Tibial artery (tissue), 4 donors: ENCODE measurements around the gene CPEB4.

Experiments
- DNase-seq, 2 donors: peaks; one replicate each; pipeline ENCODE4 v3.0.0-alpha.2; 2019
- H3K27ac ChIP-seq, 2 donors: fragments of 200-600 bp; sonication (generic) in 1 of 2; 1 replicate in 1 of 2; 2 replicates in 1 of 2; pipeline ENCODE4 v1.5.1; 2018 to 2019; ENCODE audit warnings: mild to moderate bottlenecking in 1 of 2
- H3K27me3 ChIP-seq, 2 donors: fragments of 200-600 bp; sonication (generic) in 1 of 2; one replicate each; pipeline versions ENCODE4 v1.5.1 to v1.6.0; 2016 to 2019
- H3K36me3 ChIP-seq, 3 donors: fragments of 200-600 bp; sonication (generic) in 2 of 3; one replicate each; pipeline ENCODE4 v1.5.1; 2016 to 2019; ENCODE audit warnings: mild to moderate bottlenecking in 2 of 3
- H3K4me1 ChIP-seq, 4 donors: fragments of 200-600 bp; sonication (generic) in 2 of 4; 1 replicate in 3 of 4; 2 replicates in 1 of 4; pipeline ENCODE4 v1.5.1; 2016 to 2019
- H3K4me3 ChIP-seq, 2 donors: fragments of 200-600 bp; sonication (generic) in 1 of 2; 1 replicate in 1 of 2; 2 replicates in 1 of 2; pipeline ENCODE4 v1.5.1; 2018 to 2019; ENCODE audit warnings: mild to moderate bottlenecking in 2 of 2
- H3K9me3 ChIP-seq, 3 donors: fragments of 200-600 bp; sonication (generic) in 1 of 3; one replicate each; pipeline ENCODE4 v1.5.1; 2016 to 2019
- CTCF ChIP-seq, 2 experiments: fragments of 200-600 bp in 1 of 2; fragments of 450-650 bp in 1 of 2; IDR thresholded peaks; one replicate each; pipeline ENCODE4 v1.5.1; 2017 to 2019; ENCODE audit warnings: antibody characterized with exemption in 2 of 2, mild to moderate bottlenecking in 1 of 2, moderate library complexity in 1 of 2
- intact Hi-C: fragments of 100-400 bp; cut with DNase I; formaldehyde crosslinking; loops from one replicate; pipeline ENCODE4 v1.15.0; 2023; ENCODE audit warnings: low total_unique reads

Gene CPEB4

DNA sequence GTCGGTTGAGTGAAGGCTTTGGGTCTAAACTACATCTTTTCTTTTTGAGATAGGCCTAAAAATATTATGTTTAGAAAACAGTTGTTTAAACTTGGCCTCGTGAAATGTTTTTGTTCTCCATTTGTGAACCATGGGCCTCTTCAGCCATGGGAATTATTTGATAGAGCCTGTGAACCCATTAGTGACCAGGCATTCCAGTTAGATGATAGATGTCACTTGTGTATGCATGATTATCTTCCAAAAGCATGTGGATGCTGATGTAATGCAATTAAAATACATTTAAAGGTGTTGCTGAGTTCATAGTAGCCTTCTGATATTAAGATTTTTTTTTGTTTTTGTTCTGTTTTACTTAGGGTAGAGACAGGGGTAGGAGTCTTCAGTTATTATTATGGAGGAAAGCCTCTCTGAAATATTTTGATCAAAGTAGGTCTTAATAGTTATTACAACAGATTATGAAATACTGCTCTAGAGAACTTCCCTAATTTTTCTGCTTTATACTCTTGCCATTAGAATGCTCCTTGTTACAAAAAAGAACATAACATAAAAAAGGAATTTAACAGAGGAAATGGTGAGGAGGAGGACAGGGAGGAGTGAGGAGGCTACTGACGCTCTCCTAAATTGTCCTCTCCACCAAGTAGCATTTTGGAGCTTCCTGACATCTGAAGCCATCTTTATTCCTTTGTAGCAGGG, 32.9 kb downstream of the CPEB4 start:
- no peak for DNase-seq
- Histone ChIP-seq H3K27ac (peak overlapping the region; percentile 81 to 82), H3K36me3 (no peaks in the 10 kb centered on the region), H3K27me3 (no peaks in the 10 kb centered on the region), H3K4me3 (no peak overlapping the region), H3K9me3 (no peaks in the 10 kb centered on the region), H3K4me1 (peaks cover 0 to 82% (median 64%) of the 10 kb centered on the region in 4 donors)
- TF ChIP-seq CTCF (IDR thresholded peaks at IDR 0.05): no peak
- intact Hi-C loops: no loop called here

DNA sequence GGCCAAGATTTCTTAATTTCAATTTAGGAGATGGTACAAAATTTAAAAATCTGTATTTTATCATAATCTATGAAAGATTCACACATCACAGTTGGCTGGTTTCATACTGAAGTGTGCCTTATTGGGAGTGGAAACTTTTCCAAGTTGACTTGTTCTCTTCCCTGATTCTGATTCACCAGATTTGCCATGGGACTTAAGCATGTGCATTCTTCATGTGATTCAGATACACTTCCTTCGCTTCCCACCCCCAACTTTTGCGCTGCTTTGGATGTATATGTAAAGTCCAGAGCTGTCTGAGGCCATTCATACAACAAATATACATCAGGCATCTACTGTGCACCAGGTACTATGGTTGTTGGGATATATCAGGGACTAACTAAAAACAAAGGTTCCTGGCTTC, 34.4 kb downstream of the CPEB4 start:
- Histone ChIP-seq H3K4me3 (no peak overlapping the region), H3K27ac (peak overlapping the region; percentile 81 to 82), H3K27me3 (no peaks in the 10 kb centered on the region), H3K9me3 (no peaks in the 10 kb centered on the region), H3K4me1 (peaks cover 0 to 93% (median 77%) of the 10 kb centered on the region in 4 donors), H3K36me3 (no peaks in the 10 kb centered on the region)
- intact Hi-C loops: no loop called here
- DNase-seq: no peak
- no peak for TF ChIP-seq CTCF (IDR thresholded peaks at IDR 0.05)

GRCh38 chr5:173923218-173924095, 35.3 kb downstream of the CPEB4 start:
- no peak for TF ChIP-seq CTCF (IDR thresholded peaks at IDR 0.05)
- Histone ChIP-seq H3K4me1 (peaks cover 0 to 96% (median 77%) of the 10 kb centered on the region in 4 donors), H3K27me3 (no peaks in the 10 kb centered on the region), H3K4me3 (peak overlapping the region; percentile 1 to 10), H3K27ac (peak overlapping the region; percentile 81 to 82), H3K36me3 (no peaks in the 10 kb centered on the region), H3K9me3 (no peaks in the 10 kb centered on the region)
- DNase-seq: no peak
- intact Hi-C loops: no loop called here

- Histone ChIP-seq H3K36me3 (no peaks in the 10 kb centered on the region), H3K4me1 (peaks cover 0 to 81% (median 71%) of the 10 kb centered on the region in 4 donors), H3K27ac (peak overlapping the region; percentile 81 to 82)
Observed at GRCh38 chr5:173924899-173925298, 36.8 kb downstream of the CPEB4 start.

More at GRCh38 chr5:173924899-173925298, 36.8 kb downstream of the CPEB4 start:
- no peak for DNase-seq
- no peak overlapping the region for H3K4me3 ChIP-seq
- H3K27me3 ChIP-seq: no peaks in the 10 kb centered on the region
- no peaks in the 10 kb centered on the region for H3K9me3 ChIP-seq
- intact Hi-C loops: loop anchor here (5.0 kb wide), 2 partner anchors 38 to 47 kb away; partner anchors contain the start of gene CPEB4
- no peak for TF ChIP-seq CTCF (IDR thresholded peaks at IDR 0.05)
